Osteocyte (in vitro differentiated cells): ENCODE measurements around the gene PPIL1. TPM values are rescaled to one million over a fixed set of nuclear protein-coding genes. Genes with fewer than 3 reads are reported as not detected.

Source experiments
- DNase-seq: peaks from one replicate; pipeline ENCODE4 v3.0.0; 2021; ENCODE audit warnings: mixed read lengths; ENCODE audit not compliant: unreplicated experiment; ENCODE audit errors: extremely low spot score
- H3K27ac Mint-ChIP-seq: one replicate; pipeline ENCODE4 v1.8.0; 2021; ENCODE audit warnings: mild to moderate bottlenecking, mixed read lengths; ENCODE audit not compliant: unreplicated experiment
- H3K27me3 Mint-ChIP-seq: one replicate; pipeline ENCODE4 v1.8.0; 2021; ENCODE audit warnings: mixed read lengths; ENCODE audit not compliant: unreplicated experiment
- H3K36me3 Mint-ChIP-seq: one replicate; pipeline ENCODE4 v1.8.0; 2021; ENCODE audit warnings: mixed read lengths; ENCODE audit not compliant: unreplicated experiment
- H3K4me1 Mint-ChIP-seq: one replicate; pipeline ENCODE4 v1.8.0; 2021; ENCODE audit warnings: mixed read lengths; ENCODE audit not compliant: unreplicated experiment
- H3K4me3 Mint-ChIP-seq: one replicate; pipeline ENCODE4 v1.8.0; 2021; ENCODE audit warnings: mild to moderate bottlenecking, moderate library complexity, mixed read lengths; ENCODE audit not compliant: unreplicated experiment
- H3K9me3 Mint-ChIP-seq: one replicate; pipeline ENCODE4 v1.8.0; 2021; ENCODE audit warnings: mixed read lengths; ENCODE audit not compliant: unreplicated experiment
- total RNA-seq: library from RNA; stranded (reverse); gene quantifications from 2 replicates; pipeline ENCODE4 v1.2.1, GENCODE V29; 2021
- TF ChIP-seq, protein P1 (sequence below): fragments of 200-600 bp; sonication (generic); IDR thresholded peaks from 2 replicates; pipeline ENCODE4 v1.5.0; 2021; ENCODE audit warnings: antibody characterized with exemption, mild to moderate bottlenecking, moderate library complexity

PPIL1 gene
- total RNA-seq, 1 donor from 2014 or later: 21.0 TPM

DNA sequence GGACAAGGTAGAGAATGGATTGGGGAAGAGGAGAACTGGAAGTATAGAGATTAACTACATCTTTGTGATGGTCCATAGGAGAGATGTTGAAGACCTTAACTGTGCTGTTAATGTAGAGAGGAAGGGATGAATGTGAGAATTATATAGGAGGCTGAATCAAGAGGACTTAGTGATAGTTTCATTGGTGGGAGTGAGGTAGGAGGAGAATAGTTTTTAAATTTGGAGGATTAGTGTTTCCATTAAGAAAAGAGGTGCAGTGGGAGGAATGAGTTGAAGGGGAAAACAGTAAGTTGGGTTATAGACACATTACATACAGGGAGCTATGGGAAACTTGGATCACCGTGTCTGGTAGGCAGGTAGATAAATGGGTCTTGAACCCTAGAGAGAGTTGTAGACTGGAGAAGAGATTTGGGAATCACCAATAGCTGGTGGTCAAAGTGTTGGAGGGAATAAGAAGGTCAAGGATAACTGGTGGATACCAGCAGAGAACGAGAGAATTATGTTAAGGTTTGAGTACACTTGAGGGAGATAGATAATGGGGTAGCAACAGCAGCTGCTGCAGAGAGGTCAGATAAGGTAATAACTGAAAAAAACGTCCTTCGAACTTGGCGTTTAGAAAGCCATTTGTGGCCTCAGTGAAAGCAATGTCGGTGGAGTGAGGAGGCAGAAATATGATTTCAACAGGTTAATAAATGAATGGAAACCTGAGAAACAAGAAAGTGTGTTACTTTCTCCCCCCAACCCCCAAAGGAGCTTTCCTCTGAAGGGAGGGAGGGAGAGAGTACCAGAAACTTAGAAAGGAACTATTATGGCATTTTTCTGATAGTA lies 14.3 kb upstream of the PPIL1 start:
- Mint-ChIP-seq H3K4me1 (peaks cover 28% of the 10 kb centered on the region), H3K9me3 (no peaks in the 10 kb centered on the region), H3K36me3 (peaks cover 7% of the 10 kb centered on the region), H3K27ac (no peak overlapping the region), H3K4me3 (no peak overlapping the region), H3K27me3 (no peaks in the 10 kb centered on the region)
- DNase-seq: no peak
- TF ChIP-seq, protein P1, sequence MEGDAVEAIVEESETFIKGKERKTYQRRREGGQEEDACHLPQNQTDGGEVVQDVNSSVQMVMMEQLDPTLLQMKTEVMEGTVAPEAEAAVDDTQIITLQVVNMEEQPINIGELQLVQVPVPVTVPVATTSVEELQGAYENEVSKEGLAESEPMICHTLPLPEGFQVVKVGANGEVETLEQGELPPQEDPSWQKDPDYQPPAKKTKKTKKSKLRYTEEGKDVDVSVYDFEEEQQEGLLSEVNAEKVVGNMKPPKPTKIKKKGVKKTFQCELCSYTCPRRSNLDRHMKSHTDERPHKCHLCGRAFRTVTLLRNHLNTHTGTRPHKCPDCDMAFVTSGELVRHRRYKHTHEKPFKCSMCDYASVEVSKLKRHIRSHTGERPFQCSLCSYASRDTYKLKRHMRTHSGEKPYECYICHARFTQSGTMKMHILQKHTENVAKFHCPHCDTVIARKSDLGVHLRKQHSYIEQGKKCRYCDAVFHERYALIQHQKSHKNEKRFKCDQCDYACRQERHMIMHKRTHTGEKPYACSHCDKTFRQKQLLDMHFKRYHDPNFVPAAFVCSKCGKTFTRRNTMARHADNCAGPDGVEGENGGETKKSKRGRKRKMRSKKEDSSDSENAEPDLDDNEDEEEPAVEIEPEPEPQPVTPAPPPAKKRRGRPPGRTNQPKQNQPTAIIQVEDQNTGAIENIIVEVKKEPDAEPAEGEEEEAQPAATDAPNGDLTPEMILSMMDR: no peak

DNA sequence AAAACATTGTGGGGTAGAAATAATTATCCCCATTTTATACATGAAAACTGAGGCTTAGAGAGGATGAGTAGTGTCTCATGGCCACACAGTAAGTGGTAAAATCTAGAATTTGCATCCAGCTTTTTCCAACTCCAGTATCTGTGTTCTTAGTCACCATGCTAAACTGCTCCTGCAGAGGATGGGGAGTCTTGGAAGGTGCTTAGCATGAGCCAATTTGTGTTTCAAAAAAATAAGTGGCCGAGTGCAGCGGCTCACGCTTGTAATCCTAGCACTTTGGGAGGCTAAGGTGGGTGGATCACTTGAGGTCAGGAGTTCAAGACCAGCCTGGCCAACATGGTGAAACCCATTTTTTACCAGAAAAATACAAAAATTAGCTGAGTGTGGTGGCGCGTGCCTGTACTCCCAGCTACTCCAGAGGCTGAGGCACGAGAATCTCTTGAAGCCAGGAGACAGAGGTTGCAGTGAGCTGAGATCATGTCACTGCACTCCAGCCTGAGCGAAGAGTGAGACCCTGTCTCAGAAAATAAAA lies 13.6 kb upstream of the PPIL1 start:
- H3K27me3 Mint-ChIP-seq: no peaks in the 10 kb centered on the region
- TF ChIP-seq, protein P1: no peak
- peaks cover 28% of the 10 kb centered on the region for H3K4me1 Mint-ChIP-seq
- H3K36me3 Mint-ChIP-seq: peaks cover 7% of the 10 kb centered on the region
- H3K4me3 Mint-ChIP-seq: no peak overlapping the region
- no peaks in the 10 kb centered on the region for H3K9me3 Mint-ChIP-seq
- DNase-seq: no peak
- H3K27ac Mint-ChIP-seq: no peak overlapping the region

DNA sequence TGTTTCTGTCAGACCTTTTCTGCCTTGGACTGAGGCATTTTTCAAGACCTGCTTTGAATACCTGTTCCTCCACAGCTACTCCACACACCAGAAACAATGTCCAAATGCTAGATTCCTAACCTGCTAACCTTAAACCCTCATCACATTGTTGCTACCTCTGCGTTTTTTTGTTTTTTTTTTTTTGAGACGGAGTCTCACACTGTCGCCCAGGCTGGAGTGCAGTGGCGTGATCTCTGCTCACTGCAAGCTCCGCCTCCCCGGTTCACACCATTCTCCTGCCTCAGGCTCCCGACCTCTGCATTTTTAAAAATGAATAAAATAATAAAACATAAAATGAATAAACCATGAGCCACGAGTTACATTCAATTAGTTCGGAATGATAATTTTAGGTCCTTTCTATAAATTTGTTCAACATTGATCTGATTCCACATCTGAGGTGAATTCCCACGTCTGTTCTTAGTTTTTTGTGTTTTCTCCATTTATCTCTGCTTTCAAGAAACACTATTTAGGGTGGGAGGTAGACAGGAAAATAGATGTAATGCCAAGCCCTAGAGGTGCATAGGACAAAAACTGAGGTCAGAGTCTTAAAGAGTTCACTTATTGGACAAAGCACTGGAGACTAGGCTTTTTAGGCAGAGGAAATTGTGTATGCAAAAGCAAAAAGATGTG lies 12.5 kb upstream of the PPIL1 start:
- H3K27me3 Mint-ChIP-seq: no peaks in the 10 kb centered on the region
- no peak overlapping the region for H3K27ac Mint-ChIP-seq
- peak overlapping the region; percentile 90 for H3K4me3 Mint-ChIP-seq
- no peaks in the 10 kb centered on the region for H3K9me3 Mint-ChIP-seq
- no peak for DNase-seq
- peaks cover 1% of the 10 kb centered on the region for H3K36me3 Mint-ChIP-seq
- TF ChIP-seq, protein P1: no peak
- H3K4me1 Mint-ChIP-seq: peaks cover 28% of the 10 kb centered on the region

DNA sequence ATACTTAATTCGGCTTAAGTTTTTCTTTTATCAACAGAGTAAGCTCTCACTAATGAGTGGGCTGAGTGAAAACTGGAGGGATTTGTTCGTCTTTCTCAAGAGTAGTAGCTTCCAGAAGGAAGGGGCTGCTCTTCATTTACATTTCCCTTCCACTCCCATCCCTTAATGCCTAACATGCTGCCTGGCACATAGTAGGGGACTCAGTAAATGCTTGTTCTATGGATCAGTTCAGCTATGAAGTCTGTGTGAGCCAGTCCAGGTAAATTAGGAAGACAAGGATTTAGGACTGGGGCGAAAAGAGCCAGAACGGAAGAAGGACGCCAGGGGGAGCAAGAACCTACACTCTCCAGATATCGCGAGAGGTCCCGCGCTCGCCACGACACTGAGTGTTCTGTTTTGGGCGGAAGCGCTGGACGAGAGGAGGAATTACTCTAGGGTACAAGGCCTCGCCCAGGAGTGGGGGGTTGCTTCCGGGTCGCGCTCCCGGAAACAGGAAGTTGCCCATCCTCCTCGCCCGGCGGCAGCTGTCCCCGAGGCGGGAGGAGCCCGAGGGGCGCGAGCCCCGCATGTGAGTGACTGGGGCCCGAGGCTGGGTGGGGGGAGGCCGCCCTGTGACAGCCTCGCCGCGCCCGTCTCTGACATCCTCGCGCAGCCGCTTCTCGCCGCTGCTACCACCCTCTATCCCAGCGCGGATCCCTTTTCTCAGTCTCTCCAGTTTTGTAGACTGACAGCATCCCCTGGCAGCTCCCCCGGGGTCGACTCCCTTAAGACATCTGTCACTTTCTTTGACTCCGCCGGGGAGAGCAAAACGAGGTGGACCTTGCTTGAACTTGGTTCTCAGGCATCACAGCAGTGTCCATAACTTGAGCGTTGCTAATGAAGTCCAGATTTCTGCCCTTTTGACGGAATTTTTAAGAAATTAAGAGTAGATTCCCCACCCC lies 11.1 kb upstream of the PPIL1 start, which contains the start of gene C6orf89:
C6orf89 (plus strand) TSS at position 492 of the 941 bp plus-strand sequence. CDS start 13,493 bp downstream, outside the sequence.
- peak; percentile 97 for DNase-seq
- peaks cover 28% of the 10 kb centered on the region for H3K4me1 Mint-ChIP-seq
- no peaks in the 10 kb centered on the region for H3K9me3 Mint-ChIP-seq
- H3K27ac Mint-ChIP-seq: peak within 1 kb of the TSS; percentile 89
- no peaks in the 10 kb centered on the region for H3K36me3 Mint-ChIP-seq
- H3K27me3 Mint-ChIP-seq: no peaks in the 10 kb centered on the region
- TF ChIP-seq, protein P1: peak; percentile 90
- H3K4me3 Mint-ChIP-seq: peak within 1 kb of the TSS; percentile 90
